A549 (cell line): ENCODE results near the gene ZNF853. TPM values are rescaled to one million over a fixed set of nuclear protein-coding genes. Genes with fewer than 3 reads are reported as not detected.

Experiments
- ATAC-seq, 2 experiments: fragments of 200-7000 bp in 1 of 2; fragments of >200 bp in 1 of 2; cut with Nextera tagmentation in 1 of 2; cut with Tn5 transposase in 1 of 2; 3 replicates each; pipeline versions ENCODE4 v1.8.0 to v1.9.1; 2018 to 2020; ENCODE audit warnings: mild to moderate bottlenecking in 1 of 2, moderate library complexity in 1 of 2
- CTCF ChIA-PET: fragments of 300-600 bp; sonication (Branson Sonifier 250); formaldehyde crosslinking; extraction: SDS; loops from one replicate; lab custom pipeline; 2021; ENCODE audit warnings: antibody characterized with exemption, inconsistent platforms; lab: Yijun Ruan, JAX
- POLR2A ChIA-PET: fragments of 350-600 bp; formaldehyde crosslinking; extraction: SDS; loops from one replicate; lab custom pipeline; 2021; ENCODE audit warnings: antibody characterized with exemption, inconsistent platforms; lab: Yijun Ruan, JAX
- DNase-seq, 2 experiments: peaks; one replicate each; pipeline versions ENCODE4 v3.0.0 to v3.0.0-alpha.2; 2011 to 2016; ENCODE audit warnings: low read depth in 1 of 2, low spot score in 1 of 2
- FAIRE-seq: peaks from 2 replicates; lab custom pipeline; 2011; peaks lifted over from hg19 to GRCh38; lab: Jason Lieb, UNC
- H3K27ac ChIP-seq, 2 experiments: fragments of >200 bp; sonication (Bioruptor Twin); formaldehyde crosslinking; 3 replicates each; pipeline ENCODE4 v1.5.1; 2016 to 2017
- H3K4me1 ChIP-seq: fragments of >200 bp; sonication (Bioruptor Twin); formaldehyde crosslinking; 3 replicates; pipeline ENCODE4 v1.6.1; 2016
- H3K4me2 ChIP-seq: fragments of >200 bp; sonication (Bioruptor Twin); formaldehyde crosslinking; 3 replicates; pipeline ENCODE4 v1.6.1; 2016
- H3K4me3 ChIP-seq: fragments of >200 bp; sonication (Bioruptor Twin); formaldehyde crosslinking; 3 replicates; pipeline ENCODE4 v1.5.1; 2016
- H3K9me3 ChIP-seq: fragments of >200 bp; sonication (Bioruptor Twin); formaldehyde crosslinking; 3 replicates; pipeline ENCODE4 v1.6.1; 2016
- ATOH8 ChIP-seq: fragments of 250-450 bp; sonication (Bioruptor Pico); IDR thresholded peaks from 2 replicates; pipeline ENCODE4 v1.5.0; 2020; ENCODE audit warnings: low read depth, mild to moderate bottlenecking, moderate library complexity
- BHLHE40 ChIP-seq: IDR thresholded peaks from 2 replicates; pipeline ENCODE4 v1.6.1; 2012; ENCODE audit warnings: low read depth, low read length, inconsistent platforms
- CBX8 ChIP-seq: fragments of 200-600 bp; sonication (generic); IDR thresholded peaks from 2 replicates; pipeline ENCODE4 v1.6.1; 2016
- CTCF ChIP-seq: fragments of >200 bp; sonication (Bioruptor Twin); formaldehyde crosslinking; IDR thresholded peaks from 3 replicates; pipeline ENCODE4 v1.5.1; 2016
- EHF ChIP-seq: fragments of 250-450 bp; sonication (Bioruptor Pico); IDR thresholded peaks from 2 replicates; pipeline ENCODE4 v1.5.0; 2020; ENCODE audit warnings: mild to moderate bottlenecking
- ESRRA ChIP-seq: fragments of 150-350 bp; IDR thresholded peaks from 2 replicates; pipeline ENCODE4 v1.6.1; 2014; ENCODE audit warnings: mild to moderate bottlenecking, low read length, borderline replicate concordance
- HMGXB4 ChIP-seq: fragments of 250-450 bp; sonication (Bioruptor Pico); IDR thresholded peaks from 2 replicates; pipeline ENCODE4 v1.5.0; 2021; ENCODE audit warnings: mild to moderate bottlenecking, moderate library complexity, borderline replicate concordance
- JUN ChIP-seq, 2 experiments: fragments of >200 bp; sonication (Bioruptor Twin); formaldehyde crosslinking; IDR thresholded peaks; 2 replicates in 1 of 2; 3 replicates in 1 of 2; pipeline ENCODE4 v1.6.1; 2016 to 2017
- KDM1A ChIP-seq: fragments of 200-600 bp; sonication (generic); IDR thresholded peaks from 2 replicates; pipeline ENCODE4 v1.6.1; 2016; ENCODE audit warnings: low read depth, mild to moderate bottlenecking
- MAFK ChIP-seq: fragments of 450-650 bp; IDR thresholded peaks from 2 replicates; pipeline ENCODE4 v1.6.1; 2014; ENCODE audit not compliant: partially characterized antibody
- RAD21 ChIP-seq, 2 experiments: fragments of >200 bp in 1 of 2; sonication (Bioruptor Twin) in 1 of 2; formaldehyde crosslinking in 1 of 2; IDR thresholded peaks in 1 of 2; conservative IDR thresholded peaks in 1 of 2; 2 replicates in 1 of 2; 3 replicates in 1 of 2; pipeline ENCODE4 v1.6.1; 2012 to 2018; ENCODE audit warnings: inconsistent platforms in 1 of 2
- REST ChIP-seq: fragments of 200-600 bp; sonication (generic); IDR thresholded peaks from 2 replicates; pipeline ENCODE4 v1.6.1; 2016; ENCODE audit warnings: antibody characterized with exemption, mild to moderate bottlenecking, moderate library complexity
- RNF2 ChIP-seq: fragments of 200-600 bp; sonication (generic); IDR thresholded peaks from 2 replicates; pipeline ENCODE4 v1.6.1; 2016; ENCODE audit warnings: low read depth, mild to moderate bottlenecking, antibody characterized with exemption, moderate library complexity, borderline replicate concordance
- TP53 ChIP-seq: fragments of 250-450 bp; sonication (Bioruptor Pico); IDR thresholded peaks from 2 replicates; pipeline ENCODE4 v1.5.0; 2021; ENCODE audit warnings: mild to moderate bottlenecking, moderate library complexity
- ZC3H11A ChIP-seq: fragments of 450-650 bp; IDR thresholded peaks from 2 replicates; pipeline ENCODE4 v1.6.1; 2014; ENCODE audit warnings: antibody characterized with exemption, mild to moderate bottlenecking
- WGBS: methylation state at CpG from one replicate; pipeline ENCODE4 v1.1.6; 2017; ENCODE audit errors: missing lambda C conversion rate; 5-methylcytosine and 5-hydroxymethylcytosine counted together
- polyA plus RNA-seq, 4 experiments: library from polyadenylated mRNA; depleted of rRNA in 3 of 4; stranded (reverse); fragments of >200 nt; fragmentation: RNase III in 1 of 4; extraction: RNeasy Plus Mini Kit Qiagen cat#74134 plus additional on column Dnase treatment in 1 of 4; gene quantifications; 2 replicates in 3 of 4; 3 replicates in 1 of 4; pipeline ENCODE4 v1.2.3, GENCODE V29; 2011 to 2017

The ZNF853 gene
- polyA plus RNA-seq, 2 of the 4 experiments (the other 2 are of a cell fraction), result 1.8 to 2.2 TPM

- H3K4me1 ChIP-seq, result no peaks in the 10 kb centered on the region
- no peak overlapping the region for H3K27ac ChIP-seq
- TF ChIP-seq RAD21 (conservative IDR thresholded peaks at IDR 0.05 in 1 of 2, IDR thresholded peaks at IDR 0.05 in 1 of 2) (no peak), ESRRA (no peak), BHLHE40 (no peak), MAFK (no peak), JUN (IDR thresholded peaks at IDR 0.05) (no peak), CBX8 (no peak), ATOH8 (CRISPR knock-in tag) (no peak), EHF (CRISPR knock-in tag) (no peak), REST (no peak)
- ATAC-seq (no peak), FAIRE-seq (no peak), DNase-seq (no peak)
- peaks cover 18% of the 10 kb centered on the region; the same call in 2 of the 3 replicates for H3K9me3 ChIP-seq
- POLR2A ChIA-PET, result no interaction called here
- CTCF ChIA-PET, result interaction anchor here (0.5 to 1.5 kb wide), 2 partner anchors 47 to 59 kb away, joined by 5 to 6 read pairs; partner anchors contain the start of gene INTS15
- H3K4me2 ChIP-seq, result no peak overlapping the region
- no peak overlapping the region for H3K4me3 ChIP-seq
- WGBS, result 93% methylated on average over 9 of the region's 17 CpGs
Measured at GRCh38 chr7:6648066-6648814, 32.8 kb downstream of the ZNF853 start.

- Histone ChIP-seq H3K27ac (no peak overlapping the region), H3K9me3 (peaks cover 20% of the 10 kb centered on the region; the same call in 2 of the 3 replicates), H3K4me3 (no peak overlapping the region)
- ATAC-seq (no peak), DNase-seq (no peak)
- TF ChIP-seq CTCF, result no peak
- TF ChIP-seq RNF2, result no peak
- no peak for TF ChIP-seq ZC3H11A
- TF ChIP-seq KDM1A, result no peak
- TF ChIP-seq TP53 (CRISPR knock-in tag), result no peak
- no peak for TF ChIP-seq HMGXB4
- TF ChIP-seq, all 56 proteins: peak for 0
- 94% methylated on average over 5 of the region's 5 CpGs for WGBS
- H3K4me2 ChIP-seq, result no peak overlapping the region
- POLR2A ChIA-PET, result no interaction called here
- CTCF ChIA-PET, result interaction anchor here (0.5 to 1.5 kb wide), 2 partner anchors 48 to 59 kb away, joined by 5 to 6 read pairs; partner anchors contain the start of gene INTS15
- H3K4me1 ChIP-seq, result no peaks in the 10 kb centered on the region
- FAIRE-seq, result no peak
Measured at GRCh38 chr7:6648815-6649104, 33.4 kb downstream of the ZNF853 start.
